Spleen (tissue), 3 donors: Measurements from ENCODE around the gene HP.
"Not testable (repeated sequence)": the region's sequence is repeated elsewhere in the genome, so short reads cannot be mapped to it uniquely, and the experiment has no call there.

Experiments
- POLR2A ChIP-seq, 3 donors: fragments of 450-650 bp; IDR thresholded peaks; one replicate each; pipeline ENCODE4 v1.5.1; 2017; ENCODE audit warnings: antibody characterized with exemption in 3 of 3, mild to moderate bottlenecking in 1 of 3
- POLR2AphosphoS5 ChIP-seq, 3 donors: sonication (generic); formaldehyde crosslinking; IDR thresholded peaks; one replicate each; pipeline ENCODE4 v1.5.1; 2017; ENCODE audit warnings: antibody characterized with exemption in 3 of 3

DNA sequence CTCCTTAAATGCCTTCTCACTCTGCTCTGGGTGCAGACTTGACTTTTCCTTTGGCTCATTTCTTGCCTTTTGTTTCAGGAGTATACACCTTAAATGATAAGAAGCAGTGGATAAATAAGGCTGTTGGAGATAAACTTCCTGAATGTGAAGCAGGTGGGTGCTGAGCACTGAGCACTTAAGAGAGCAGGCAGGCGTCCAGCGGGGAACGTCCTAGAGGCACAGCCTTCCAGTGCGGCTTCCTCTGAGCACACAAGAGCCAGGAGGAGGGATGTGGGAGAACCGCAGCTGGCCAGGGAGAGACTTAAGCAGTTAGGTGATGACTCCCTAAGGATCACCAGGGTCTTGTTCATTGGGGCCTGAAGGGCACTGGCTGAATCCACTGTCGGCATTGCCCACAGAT, 20.8 kb downstream of the HP start:
- TF ChIP-seq POLR2AphosphoS5, POLR2A (IDR thresholded peaks at IDR 0.05): not testable (repeated sequence)
